Sciatic nerve (tissue), 2 donors: ENCODE results near the gene SEC14L6. TPM values are rescaled to one million over a fixed set of nuclear protein-coding genes. Genes with fewer than 3 reads are reported as not detected.
A peak's percentile ranks its signal among the peaks of the same experiment; 100 is the strongest.
"Not testable (repeated sequence)": the region's sequence is repeated elsewhere in the genome, so short reads cannot be mapped to it uniquely, and the experiment has no call there.

Experiments used
- ATAC-seq: fragments of 200-7000 bp; cut with Tn5 transposase; one replicate; pipeline ENCODE4 v1.9.1; 2020; ENCODE audit warnings: mild to moderate bottlenecking, moderate library complexity
- DNase-seq: peaks from one replicate; pipeline ENCODE4 v3.0.0-alpha.2; 2020; ENCODE audit warnings: low spot score
- intact Hi-C: fragments of 100-400 bp; cut with DNase I; formaldehyde crosslinking; loops from one replicate; pipeline ENCODE4 v1.14.2; 2022
- total RNA-seq: library from RNA; stranded (reverse); fragmentation: NEBNext Ultra II Directional; extraction: Animal tissue kit (Norgen Biotek cat#: 25700); gene quantifications from one replicate; pipeline ENCODE4 v1.2.1, GENCODE V29; 2021
- donor health status: DM: no; HTN: no; CAD: no.
- donor health status: DM: no; HTN: no; CAD: no.

Gene SEC14L6
- total RNA-seq, 1 donor from 2014 or later: 4.3 TPM

GRCh38 chr22:30568137-30568805 is 21.7 kb upstream of the SEC14L6 start:
- ATAC-seq (no peak), DNase-seq (no peak)
- intact Hi-C loops: no loop called here

DNA sequence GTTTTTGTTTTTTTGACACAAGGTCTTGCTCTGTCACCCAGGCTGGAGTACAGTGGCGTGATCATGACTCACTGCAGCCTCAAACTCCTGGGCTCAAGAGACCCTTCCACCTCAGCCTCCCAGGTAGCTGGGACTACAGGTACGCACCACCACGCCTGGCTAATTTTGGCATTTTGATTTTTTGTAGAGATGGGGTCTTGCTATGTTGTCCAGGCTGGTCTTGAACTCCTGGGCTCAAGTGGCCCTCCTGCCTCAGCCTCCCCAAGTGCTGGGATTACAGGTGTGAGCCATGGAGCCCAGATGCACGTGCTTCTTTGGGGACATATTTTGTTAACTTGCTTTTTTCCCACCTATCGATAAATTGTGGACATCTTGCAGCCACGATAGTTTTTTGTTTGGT is 20.7 kb upstream of the SEC14L6 start:
- intact Hi-C loops, ATAC-seq, DNase-seq: not testable (repeated sequence)

DNA sequence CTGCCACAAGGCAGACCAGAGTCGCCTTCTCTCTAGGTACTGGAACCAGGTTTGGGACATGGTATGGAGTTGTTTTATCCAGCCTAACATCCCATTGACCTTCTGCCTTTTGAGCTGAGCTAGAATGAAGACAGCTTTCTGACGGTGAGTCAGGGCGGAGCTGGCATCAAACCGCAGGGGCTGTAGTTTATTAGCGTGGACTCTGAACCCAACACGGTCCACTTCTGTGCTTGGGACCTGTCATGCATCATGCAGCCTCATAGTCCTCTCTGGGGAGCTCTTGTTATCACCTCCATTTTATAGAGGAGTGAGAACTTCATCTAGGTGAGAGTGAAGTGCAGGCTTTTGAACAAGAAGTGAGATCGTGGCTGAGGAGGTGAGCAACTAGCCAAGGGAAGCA is 19.6 kb upstream of the SEC14L6 start:
- ATAC-seq (no peak), DNase-seq (no peak)
- intact Hi-C loops: no loop called here

- DNase-seq (no peak), ATAC-seq (no peak)
- intact Hi-C loops: no loop called here
These were observed 18.8 kb upstream of the SEC14L6 start for GRCh38 chr22:30565341-30565740.

DNA sequence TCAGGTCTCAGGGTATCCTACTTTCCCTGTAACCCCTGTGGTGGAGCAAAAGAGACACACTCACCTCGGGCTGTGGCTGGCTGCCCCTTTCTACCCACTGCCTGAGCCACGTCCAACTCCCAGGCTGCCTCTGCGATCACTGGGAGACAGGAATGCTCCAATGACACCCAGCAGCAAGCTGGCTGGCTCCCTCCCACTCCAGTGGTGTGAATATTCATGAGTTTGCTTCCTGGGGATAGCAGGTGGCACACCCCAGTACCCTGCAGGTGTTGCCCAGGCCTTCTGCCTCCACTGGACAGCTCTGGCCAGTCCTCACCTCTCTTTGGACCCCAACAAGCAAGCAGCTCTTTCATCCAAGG is 18.2 kb upstream of the SEC14L6 start:
- intact Hi-C loops: no loop called here
- DNase-seq: no peak
- no peak for ATAC-seq

DNA sequence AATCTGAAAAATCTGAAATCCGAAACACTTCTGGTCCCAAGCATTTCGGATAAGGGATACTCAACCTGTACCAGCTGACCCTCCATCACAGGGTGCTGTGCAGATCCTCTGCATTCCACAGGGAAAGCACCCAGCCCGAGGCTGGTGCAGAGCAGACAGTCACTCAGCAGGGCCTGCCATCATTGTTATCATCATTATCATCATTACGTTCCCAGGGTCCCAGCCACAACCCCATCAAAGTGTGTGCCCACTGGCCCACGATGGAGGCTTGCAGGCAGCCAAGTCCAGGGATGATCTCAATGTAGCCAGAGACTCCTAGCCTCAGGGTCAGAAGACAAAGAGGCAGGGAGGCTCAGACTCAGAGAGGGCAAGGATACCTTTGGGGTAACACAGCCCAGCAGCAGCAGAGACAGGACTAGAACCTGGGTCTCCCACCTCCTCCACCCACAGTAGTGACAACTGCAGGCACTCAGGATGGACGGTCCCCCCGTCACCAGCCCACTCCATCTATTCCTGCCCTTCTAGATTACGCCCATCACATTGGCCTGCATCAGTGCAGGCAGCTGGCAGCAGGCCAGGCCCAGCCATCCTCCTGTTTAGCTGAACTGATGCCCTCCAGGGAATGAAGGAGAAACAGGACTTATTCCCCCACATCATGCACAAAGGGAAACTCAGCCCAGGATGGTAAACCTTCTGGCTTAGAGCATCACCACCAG is 17.7 kb upstream of the SEC14L6 start:
- ATAC-seq: no peak
- no peak for DNase-seq
- intact Hi-C loops: no loop called here

- intact Hi-C loops: no loop called here
- DNase-seq (no peak), ATAC-seq (no peak)
These were observed 15.8 kb upstream of the SEC14L6 start for GRCh38 chr22:30562366-30562765.

DNA sequence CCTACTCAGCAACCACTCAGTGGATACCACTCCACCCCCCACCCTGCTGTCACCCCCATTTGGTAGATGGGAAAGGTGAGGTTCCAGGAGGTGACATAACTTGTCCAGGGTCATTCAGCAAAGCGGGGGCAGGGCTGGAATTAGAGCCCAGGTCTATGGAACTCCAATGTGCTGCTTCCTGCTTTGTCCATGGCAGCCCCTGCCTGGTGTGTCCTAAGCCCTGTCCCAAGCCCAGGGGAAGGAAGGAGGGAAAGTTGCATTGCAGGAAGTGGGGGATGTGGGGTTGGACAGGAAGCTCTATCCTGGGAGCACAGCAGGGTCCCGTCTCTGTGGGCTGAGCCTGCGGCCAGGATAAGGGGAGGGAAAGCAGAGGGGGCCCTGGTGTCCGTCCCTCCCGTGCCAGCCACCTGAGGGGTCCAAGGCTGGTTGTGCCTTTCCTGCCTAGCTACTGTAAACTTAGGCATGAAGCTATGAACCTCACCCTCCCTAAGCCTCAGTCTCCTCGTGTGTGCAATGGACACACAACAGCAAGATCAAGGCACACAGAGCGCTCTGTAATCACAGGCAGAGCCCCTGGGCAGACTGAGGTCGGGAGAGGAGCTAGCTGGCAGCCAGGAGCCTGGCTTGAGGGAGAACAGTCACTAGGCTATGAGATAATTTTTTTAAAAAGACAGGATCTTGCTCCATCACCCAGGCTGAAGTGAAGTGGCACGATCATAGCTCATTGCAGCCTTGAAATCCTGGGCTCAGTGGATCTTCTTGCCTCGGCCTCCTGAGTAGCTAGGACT is 15.1 kb upstream of the SEC14L6 start:
- ATAC-seq (no peak), DNase-seq (no peak)
- intact Hi-C loops: no loop called here

DNA sequence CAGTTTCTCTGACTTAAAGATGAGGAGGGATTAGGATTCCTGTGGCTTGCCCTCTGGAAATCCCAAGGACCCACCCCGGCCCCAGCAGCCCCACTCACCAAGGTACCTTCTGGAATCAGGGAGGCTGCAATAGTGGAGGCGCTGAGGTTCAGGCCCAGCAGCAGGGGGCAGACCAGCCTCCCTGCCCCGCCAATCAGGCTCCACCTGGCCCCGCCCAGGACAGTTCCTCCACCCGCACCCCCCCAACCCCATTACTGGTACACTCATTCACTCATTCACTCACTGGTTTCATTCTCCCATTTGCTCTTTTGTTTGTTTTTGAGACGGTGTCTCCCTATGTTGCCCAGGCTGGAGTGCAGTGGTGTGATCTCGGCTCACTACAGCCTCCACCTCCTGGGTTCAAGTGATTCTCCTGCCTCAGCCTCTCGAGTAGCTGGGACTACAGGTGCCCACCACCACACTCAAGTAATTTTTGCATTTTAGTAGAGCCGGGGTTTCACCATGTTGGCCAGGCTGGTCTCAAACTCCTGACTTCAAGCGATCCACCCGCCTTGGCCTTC is 14.2 kb upstream of the SEC14L6 start:
- intact Hi-C loops, ATAC-seq, DNase-seq: not testable (repeated sequence)

DNA sequence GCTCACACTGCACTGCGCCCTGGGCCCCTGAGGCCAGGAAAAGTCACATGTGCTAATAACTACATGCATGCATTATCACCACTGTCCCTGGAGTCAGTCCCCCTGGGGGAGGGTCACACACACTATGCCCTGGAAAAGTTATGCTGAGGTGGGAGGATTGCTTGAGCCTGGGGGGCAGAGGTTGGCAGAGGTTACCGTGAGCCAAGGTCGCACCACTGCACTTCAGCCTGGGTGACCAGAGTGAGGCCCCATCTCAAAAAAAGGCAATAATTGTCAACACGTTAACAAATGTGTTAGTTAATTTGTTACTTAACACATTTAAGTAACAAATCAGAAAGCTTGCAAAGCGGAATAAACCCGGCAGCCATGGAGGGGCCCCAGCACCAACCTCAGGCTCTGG is 13.3 kb upstream of the SEC14L6 start:
- DNase-seq: no peak
- intact Hi-C loops: no loop called here
- no peak for ATAC-seq

DNA sequence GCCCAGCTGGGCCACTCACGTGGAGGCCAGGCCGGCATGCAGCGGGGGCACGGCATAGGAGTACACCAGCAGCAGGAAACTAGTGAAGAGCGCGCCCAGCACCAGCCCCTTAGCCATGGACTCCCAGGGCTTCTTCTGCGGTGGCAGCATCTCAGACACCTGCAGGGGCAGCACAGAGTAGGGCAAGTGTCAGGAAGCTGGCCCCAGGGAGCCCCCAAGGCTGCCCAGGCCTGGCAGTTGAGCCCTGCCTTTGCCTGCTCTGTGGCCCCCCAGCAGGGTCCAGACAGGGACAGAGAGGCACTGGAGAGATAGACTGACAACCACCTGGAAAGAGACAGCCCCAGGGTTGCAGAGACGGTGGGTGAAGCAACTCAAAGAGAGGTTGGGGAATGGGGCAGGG is 10.7 kb upstream of the SEC14L6 start:
- DNase-seq: no peak
- intact Hi-C loops: no loop called here
- no peak for ATAC-seq

DNA sequence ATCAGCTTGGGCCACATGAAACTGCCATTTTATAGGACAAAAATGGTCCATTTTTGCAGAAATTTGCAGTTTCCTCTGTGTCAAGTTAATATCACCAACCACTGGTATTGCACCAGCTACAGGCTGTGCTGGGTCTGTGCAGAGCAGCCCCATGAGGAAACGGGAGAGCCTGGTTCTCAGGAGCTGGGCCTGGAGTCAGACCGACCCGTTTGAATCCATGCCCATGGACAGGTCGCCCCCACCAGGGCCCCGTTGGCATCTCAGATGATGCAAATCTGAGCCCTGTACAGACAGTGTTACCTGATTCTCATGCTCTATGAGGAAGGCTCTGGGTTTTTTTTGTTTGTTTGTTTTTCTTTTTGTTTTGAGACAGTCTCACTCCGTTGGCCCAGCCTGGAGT is 9.8 kb upstream of the SEC14L6 start:
- no peak for DNase-seq
- intact Hi-C loops: no loop called here
- ATAC-seq: no peak

GRCh38 chr22:30555282-30556210 is 9.0 kb upstream of the SEC14L6 start:
- DNase-seq (no peak), ATAC-seq (no peak)
- intact Hi-C loops: no loop called here

DNA sequence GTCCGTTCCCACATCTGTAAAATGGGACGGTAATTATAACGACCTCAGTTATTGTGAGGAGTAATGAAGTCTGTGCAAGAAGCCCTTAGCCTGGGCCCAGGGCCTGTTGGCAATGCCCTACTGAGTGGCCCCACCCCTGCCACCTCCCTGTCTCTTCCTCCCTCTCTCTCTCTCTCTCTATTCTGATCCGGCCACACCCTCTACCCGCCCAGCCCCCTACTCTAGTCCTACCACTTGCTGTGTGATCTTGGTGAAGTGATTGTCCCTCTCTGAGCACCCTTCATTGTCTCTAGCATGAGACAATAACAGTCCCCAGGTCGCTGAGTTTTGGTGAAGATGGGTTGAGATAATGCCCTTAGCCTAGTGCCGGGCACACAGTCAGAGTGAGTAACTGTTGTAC is 7.4 kb upstream of the SEC14L6 start:
- intact Hi-C loops: no loop called here
- ATAC-seq (no peak), DNase-seq (no peak)

GRCh38 chr22:30552719-30553118 is 6.2 kb upstream of the SEC14L6 start:
- no peak for ATAC-seq
- DNase-seq: no peak
- intact Hi-C loops: no loop called here

- ATAC-seq, intact Hi-C loops, DNase-seq: not testable (repeated sequence)
These were observed 5.3 kb upstream of the SEC14L6 start for GRCh38 chr22:30551813-30552212.

DNA sequence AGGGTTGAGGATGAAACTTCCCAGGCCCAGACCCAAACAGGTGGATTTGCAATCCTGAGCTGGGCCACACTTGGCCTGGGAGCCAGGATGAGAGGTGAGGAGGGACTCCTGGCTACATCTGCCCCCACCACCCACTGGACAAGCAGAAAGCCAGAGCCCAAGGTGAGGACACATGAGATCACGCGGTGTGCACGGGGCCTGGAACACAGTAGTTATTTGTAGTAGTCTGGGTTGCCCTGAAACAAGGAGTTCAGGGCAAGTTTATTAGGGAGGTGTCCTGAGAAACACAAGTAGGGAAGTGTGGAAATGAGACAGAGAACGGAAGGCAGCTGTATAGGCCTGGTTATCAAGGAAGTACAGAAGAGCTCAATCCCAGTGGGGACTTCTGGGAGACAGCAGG is 647 bp upstream of the SEC14L6 start:
- no peak for ATAC-seq
- intact Hi-C loops: no loop called here
- no peak for DNase-seq

DNA sequence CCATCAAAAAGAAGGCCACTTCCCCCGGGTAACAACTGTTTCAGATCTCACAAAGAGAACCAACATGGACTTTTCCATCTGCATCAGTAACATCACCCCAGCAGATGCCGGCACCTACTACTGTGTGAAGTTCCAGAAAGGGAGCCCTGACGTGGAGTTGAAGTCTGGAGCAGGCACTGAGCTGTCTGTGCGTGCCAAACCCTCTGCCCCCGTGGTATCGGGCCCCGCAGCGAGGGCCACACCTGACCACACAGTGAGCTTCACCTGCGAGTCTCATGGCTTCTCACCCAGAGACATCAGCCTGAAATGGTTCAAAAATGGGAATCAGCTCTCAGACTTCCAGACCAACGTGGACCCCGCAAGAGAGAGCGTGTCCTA is 3.7 kb downstream of the SEC14L6 start:
- ATAC-seq: peak; percentile 36
- intact Hi-C loops: no loop called here

More for the DNA sequence above, 3.7 kb downstream of the SEC14L6 start:
- DNase-seq: no peak
